Measurements from ENCODE around the gene APLN.

APLN gene

DNA sequence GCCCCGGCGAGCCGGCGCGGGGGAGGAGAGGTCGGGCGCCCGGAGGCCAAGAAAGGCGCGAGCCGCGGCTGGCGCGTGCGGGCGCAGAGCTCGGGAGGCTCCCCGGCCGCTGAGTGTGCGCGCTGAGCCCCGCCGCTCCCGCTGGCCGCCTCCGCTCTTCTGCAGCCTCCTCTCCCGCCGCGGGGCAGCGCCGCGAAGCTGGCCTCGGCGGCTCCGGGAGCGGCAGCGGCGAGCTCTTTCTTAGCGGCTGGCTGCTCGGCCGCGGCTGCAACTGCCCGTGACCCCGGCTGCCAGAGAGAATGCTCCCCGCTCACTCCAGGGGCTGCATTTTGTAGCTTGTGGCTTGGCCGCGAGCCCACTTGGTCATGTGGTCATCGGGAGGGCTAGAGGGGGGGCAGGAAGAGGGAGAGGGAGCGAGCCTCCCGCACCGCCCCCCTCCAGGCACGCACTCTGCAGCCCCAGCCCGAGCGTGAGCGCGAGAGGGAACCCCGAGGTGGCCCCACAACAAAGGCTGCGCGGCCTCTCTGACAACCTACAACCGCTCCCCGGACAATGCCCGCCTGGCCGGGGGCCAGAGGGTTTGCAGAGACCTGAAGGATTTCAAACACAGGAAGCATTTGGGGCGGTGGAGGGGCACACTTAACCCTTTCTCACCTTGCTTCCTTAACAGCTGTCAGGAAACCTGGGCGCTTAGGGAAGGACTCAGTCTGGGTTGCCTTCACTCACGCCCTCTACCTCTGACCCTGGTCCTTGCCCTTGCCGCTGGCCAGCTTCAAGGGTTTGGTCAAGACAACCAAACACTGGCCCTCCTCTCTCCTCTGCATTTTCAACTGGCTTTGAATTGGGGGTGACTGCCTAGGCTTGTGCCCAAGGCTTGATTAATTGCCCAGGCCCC is at the start of gene APLN:
Gene APLN, minus strand, starts transcription at position 305 of the 895 bp plus-strand sequence. CDS start 326 bp downstream, outside the sequence.
- DNase-seq, result peak in 1 of 2 experiments; percentile 11

- no peak for DNase-seq
Measured at GRCh38 chrX:129704491-129704890, 49.7 kb upstream of the APLN start.

GRCh38 chrX:129701624-129702069 is 46.9 kb upstream of the APLN start:
- peak in 1 of 2 experiments; percentile 49 for DNase-seq

GRCh38 chrX:129700536-129700935 is 45.8 kb upstream of the APLN start:
- no peak for DNase-seq

DNA sequence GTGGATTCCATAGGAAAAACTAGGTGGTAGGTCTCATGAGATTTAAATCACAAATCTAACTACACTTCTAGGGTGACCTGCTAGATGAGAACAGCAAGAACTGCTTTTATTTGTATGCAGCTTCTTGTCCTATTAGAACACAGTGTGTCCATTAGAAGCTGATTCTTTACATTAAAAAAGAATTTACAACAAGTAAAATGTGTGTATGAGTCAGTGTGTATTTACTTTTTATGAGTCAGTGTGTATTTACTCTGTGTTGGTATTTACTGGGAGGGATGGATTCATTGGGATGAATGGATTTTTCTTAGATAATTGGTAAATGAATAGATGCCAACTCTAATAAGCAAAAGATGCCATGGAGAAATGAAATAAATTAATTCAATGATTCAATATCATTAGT is 43.4 kb upstream of the APLN start:
- no peak for DNase-seq

DNA sequence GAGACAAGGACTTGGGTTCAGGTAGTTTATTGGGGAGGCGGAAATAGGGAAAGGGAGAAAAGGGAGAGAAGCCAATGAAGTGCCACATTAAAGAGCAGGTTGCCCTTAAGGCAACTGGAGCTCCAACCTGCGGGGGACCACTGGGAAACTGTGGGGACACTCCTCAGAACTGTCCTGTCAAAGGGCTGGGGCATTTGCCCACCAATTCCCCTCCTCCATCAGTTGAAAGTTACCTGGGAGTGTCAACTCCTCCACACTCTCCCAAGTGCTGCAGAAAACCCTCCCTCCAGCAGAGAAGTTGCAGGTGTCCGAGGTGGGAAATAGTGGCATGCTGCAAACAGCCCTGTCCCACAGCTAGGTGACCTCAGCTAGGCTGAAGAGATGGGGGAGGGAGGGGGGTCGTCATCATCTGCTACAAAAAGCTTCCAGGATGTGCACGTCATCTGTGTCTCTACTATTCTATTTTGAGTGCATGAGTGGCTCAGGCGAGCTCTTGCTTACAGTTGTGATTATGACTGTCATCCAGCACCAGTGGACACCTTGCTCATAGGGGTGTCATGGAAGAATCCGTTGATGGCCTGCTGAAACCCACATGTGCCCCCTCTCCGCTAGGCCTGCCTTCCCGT is 42.6 kb upstream of the APLN start:
- no peak for DNase-seq

DNA sequence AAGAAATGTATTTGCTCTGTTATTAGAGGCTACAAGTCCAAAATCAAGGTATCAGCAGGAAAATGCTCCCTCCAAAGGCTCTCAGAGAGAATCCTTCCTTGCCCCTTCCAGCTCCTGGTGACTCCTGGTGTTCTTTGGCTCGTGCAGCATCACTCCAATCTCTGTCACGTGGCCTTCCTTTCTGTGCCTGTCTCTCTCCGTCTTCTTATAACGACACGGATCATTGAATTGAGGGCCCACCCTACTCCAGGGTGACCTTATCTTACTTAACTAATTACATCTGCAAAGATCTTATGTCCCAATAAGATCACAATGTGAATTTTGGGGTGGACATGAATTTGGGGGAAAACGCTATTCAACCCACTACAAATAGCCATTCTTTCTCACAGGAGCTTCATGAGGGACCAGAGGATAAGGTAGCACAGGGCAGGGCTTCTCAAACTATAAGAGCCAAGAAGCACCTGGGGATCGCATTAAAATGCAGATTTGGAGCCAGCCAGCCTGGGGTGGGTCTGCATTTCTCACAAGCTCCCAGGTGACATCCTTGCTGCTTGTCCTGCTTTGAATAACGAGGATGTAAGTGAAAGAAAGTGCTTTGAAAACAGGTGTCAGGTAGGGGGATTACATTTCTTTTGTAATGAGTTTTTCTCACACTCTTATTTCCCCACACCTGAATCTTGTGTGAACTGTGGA is 41.9 kb upstream of the APLN start:
- DNase-seq, result no peak

- no peak for DNase-seq
Measured at GRCh38 chrX:129695937-129696336, 41.2 kb upstream of the APLN start.

DNA sequence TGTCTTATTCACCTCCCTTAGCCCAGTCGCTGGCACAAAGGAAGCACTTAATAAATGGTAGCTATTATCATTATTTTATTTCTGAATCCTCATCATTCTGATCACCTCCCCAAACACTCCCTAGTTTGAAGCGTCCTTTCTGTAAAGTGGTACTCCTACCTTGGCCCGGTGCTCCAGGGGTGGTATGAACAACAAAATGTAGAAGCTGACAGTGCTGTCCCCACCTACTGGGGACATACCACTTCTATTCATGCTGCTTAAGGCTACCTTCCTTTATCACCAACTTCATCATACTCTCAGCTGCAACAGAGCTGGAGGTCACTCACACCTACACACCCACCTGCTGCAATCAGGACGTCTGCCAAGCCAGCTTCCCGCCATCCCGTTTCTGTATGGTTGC is 40.8 kb upstream of the APLN start:
- DNase-seq, result no peak

GRCh38 chrX:129694805-129695204 is 40.0 kb upstream of the APLN start:
- no peak for DNase-seq

DNA sequence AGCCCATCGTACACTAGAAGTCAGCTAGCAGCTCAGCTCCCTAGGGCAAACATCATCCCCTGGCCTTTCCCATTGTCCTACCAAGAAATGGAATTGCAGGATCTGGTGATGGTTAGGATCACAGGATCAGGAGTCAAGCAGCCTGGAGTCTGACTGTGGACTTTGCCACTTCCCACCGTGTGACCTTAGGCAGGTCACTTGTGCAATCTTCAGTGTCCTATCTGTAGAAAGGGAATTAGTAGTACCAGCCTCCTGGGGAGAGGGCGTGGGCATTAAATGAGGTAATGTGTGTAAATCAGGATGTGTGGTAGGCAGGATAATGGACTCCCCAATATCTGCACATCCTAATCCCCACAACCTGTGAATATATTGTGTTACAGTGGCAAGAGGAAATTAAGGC is 38.6 kb upstream of the APLN start:
- DNase-seq, result no peak

GRCh38 chrX:129690435-129690834 is 35.7 kb upstream of the APLN start:
- DNase-seq, result peak in 1 of 2 experiments; percentile 6

- no peak for DNase-seq
Measured at GRCh38 chrX:129689796-129690195, 35.0 kb upstream of the APLN start.

DNA sequence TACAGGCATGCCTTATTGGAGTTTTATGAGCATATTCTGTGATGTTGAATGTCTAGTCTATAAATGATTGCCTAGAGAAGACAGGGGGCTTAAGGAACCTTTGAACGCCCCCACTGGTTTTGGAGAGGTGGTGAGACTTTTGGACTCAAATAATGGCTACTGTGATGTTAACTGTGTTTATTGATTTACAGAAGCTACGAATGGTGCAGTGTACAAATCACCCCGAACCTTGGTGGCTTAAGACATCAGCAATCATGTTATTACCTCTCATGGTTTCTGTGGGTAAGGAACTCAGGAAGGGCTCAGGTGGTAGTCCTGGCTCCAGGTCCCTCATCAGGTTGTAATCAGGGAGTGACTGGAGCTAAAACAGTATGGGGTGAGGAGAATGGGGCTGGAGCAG is 33.3 kb upstream of the APLN start:
- no peak for DNase-seq

DNA sequence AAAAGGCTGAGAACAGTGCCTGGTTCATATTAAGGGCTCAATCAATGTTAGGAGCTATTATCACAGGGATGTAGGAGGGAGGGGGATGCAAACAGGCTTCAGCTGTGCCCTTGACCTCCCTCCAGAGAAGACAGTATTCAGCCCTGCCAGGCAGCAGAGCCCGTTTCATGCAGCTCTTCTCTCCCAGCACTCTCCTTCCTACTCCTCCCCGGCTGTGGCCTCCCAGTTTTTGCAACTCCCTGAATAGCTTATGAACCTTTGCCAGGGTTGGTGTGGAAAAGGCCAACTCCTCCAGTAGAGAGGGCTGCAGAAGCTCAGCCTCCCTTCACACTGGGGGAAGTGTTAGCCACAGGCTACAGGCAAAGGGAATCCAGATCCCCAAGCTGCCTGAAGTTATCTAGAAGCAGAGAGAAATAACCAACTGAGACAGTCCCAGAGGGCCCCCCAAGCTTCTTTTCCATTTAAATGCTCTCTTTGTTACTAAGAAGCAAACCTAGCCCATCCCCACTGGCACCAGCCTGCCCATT is 31.7 kb upstream of the APLN start:
- DNase-seq, result no peak

DNA sequence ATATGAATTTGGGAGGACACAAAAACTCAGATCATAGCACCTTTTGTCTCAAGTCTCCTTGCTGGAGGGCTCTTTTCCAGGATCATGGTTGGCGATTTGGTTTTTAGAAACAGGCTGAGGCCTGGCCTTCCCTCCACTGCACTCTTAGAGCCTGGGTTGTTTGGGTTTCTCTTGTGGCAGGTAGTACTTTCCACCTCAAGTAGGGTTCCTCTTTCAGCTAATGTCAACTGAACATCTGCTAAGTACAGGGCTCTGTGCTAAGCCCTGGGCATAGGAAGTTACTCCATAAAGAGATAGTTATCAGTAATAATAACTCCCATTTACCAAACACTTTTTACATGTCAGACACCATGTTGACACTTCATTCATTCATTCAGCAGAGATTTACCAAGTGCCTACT is 28.2 kb upstream of the APLN start:
- no peak for DNase-seq

DNA sequence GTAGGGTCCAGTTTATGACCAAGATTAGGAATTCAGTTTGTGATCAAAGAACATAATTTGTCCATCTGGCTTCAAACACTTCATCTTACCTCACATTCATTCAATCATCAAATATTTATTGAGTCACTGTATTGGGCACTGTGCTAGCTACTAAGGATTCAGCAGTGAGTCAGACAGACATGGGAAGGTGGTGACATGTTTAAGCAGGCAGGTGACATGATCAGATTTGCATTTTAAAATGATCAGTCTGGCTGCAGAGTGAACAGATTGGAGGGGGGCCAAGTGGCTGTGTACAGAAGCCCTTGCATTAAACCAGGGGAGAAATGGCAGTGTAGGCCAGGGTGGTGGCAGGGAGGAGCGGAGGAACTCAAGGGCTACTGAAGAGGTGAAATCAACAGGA is 25.1 kb upstream of the APLN start:
- no peak for DNase-seq

DNA sequence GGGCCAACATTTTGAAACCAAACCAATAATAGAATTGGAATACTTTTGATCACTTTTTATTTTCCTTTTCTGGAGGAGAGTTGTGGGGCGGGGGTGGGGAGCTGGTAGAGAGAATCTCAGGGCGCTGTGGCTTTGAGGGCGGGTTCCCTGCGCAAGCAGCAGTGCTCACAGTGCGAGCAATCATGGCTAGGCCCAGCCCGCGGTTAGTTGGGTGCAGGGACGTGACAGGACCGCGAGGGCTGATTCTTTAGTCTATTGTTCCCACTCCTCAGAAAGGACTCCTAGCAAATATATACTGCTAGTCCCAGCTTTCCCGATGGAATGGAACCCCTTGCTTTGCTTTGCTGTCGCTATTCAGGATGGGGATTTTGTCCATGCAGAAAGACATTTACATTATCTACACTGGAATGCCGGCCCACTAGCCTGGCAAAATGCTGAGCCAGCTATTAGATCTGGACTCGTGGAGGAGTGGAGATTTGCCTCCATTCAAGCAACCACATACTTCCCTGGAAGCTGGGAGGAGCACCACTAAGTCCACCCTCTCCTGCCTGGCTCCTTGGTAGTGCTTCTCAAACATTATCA is 23.9 kb upstream of the APLN start:
- DNase-seq, result no peak

- no peak for DNase-seq
Measured at GRCh38 chrX:129667412-129667811, 12.7 kb upstream of the APLN start.

- DNase-seq, result no peak
Measured at GRCh38 chrX:129665916-129666644, 11.3 kb upstream of the APLN start.

GRCh38 chrX:129663171-129663570 is 8.4 kb upstream of the APLN start:
- DNase-seq, result no peak

DNA sequence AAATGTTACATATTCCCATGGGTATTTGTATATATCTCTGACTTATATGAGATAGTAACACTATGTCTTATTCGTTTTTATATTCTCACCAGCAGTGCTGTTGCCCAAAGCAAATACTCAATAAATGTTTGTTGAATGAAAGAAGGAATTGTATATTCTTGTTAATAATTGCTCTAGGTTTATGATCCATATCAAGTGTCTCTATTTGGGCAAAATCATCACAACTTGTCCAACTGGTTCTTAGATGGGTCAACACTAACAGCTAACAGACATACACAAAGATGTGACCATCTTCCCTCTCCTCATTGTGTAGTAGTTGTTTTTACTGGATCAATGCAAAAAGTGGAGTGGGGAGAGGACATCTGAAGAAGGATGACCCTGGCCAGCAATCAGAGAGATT is 6.6 kb upstream of the APLN start:
- no peak for DNase-seq

Measured in NCI-H446 (cell line).